NCI-H82 (cell line): ENCODE measurements around the gene TMEM220.
"Not testable (repeated sequence)": the region's sequence is repeated elsewhere in the genome, so short reads cannot be mapped to it uniquely, and the experiment has no call there.

ENCODE experiments used
- DNase-seq: peaks from one replicate; lab custom pipeline; 2025; lab: John Stamatoyannopoulos, UW

TMEM220 gene

DNA sequence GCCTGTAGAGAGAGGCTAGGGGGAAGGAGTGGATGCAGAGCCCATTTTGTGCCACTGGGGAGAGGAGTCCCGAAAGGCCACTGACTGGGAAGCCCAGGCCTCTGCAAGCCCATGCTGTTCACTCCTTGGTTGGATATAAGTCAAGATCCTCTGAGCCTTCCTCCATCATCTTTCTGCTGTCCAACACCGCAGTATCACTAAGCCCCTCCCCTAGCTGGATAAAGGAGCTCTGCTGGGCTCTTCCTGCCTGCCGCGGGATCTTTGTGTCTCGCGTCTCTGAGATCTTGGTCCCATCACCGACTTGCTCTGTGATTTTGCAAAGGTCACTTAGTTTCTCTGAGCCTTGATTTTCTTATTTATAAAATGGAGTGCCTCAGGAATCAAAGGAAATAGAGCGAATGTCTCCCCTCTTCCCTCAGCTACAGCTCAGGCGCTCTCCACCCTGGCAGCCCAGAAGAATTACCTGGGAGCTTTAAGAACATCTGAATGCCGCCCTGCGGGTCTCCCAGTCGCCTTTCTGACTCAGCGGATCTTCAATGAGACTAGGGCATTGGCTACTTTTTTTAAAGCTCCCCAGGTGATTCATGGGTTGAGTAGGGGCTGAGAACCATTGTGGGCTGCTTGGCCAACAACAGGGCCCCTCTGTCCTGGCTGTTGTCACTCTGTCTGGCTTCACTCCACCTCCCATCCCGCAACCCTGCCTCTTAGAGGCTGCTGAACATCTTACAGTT is 25.2 kb upstream of the TMEM220 start:
- DNase-seq, result peak; percentile 70

DNA sequence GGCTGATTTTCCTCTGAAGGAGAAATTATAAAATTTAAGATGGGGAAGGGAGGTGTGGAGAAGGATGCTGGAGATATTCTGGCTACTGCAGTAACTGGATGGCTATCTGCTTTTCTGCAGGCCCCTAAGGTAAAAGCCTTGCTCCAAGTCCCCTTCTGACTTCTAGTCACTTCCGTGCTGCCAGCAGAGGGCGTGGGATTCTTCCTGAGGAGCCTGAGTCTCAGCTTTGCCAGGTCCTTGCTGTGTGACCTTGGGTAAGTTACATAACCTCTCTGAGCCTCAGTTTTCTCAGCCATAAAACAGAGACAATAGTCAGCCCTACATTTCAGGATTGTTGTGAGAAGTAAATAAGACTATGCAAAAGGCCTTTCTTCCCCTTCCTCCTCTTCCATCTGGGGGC is 24.3 kb upstream of the TMEM220 start:
- peak; percentile 83 for DNase-seq

DNA sequence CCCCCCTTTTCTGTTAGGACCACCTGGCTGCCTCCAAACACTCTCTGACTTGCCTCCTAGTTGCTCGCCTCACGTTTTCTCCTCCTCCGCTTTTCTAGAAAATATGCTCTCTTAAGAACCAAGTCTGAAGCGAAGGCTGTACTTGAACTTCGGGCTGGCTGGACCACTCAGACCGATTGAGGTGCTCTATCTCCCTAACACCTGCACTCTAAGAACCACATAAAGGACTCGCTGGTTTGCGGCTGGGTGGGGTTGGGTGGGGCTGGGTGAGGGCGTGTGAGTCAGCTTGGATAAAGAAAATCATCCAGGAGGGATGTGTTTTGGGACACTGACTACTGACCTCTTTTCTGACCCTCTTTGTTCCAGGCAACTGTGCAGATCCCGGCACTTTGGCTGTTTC is 22.9 kb upstream of the TMEM220 start:
- DNase-seq, result no peak

DNA sequence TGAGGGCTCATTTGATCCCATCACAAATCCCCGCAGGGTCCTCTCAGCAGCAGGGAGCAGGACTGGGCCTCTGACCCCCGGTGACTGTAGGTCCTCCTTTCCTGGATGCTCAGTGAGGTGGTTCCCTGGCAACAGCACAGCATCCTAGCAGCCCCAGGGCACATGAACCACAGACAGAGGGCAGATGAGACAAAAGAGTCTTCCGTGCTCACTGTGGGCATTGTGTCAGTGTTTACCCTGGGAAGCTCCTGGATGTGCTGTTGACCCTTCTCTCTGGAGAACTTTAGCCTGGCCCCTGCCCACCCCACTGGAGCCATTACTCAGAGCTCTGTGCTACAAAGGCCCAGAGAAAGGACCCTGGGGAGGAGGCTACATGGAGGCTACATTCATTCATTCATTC is 21.7 kb upstream of the TMEM220 start:
- DNase-seq, result no peak

DNA sequence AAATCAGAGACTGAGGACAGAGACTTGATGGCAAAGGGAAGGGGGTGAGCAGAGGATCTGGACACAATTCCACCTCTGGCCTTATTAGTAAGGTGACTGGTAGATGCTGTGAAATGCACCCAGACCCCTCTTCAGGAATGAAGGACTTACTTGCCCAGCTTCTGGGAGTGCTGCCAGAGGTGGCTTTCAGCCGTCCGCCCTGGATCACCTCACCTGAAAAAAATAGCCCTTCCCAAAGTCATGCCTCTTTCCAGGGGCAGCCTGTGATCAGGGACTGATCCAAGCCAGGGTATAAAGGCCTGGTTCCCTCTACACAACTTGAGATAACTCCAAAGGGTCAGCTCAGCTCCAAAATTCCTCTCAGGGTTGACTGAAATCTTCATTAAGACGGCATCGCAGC is 20.4 kb upstream of the TMEM220 start:
- no peak for DNase-seq

DNA sequence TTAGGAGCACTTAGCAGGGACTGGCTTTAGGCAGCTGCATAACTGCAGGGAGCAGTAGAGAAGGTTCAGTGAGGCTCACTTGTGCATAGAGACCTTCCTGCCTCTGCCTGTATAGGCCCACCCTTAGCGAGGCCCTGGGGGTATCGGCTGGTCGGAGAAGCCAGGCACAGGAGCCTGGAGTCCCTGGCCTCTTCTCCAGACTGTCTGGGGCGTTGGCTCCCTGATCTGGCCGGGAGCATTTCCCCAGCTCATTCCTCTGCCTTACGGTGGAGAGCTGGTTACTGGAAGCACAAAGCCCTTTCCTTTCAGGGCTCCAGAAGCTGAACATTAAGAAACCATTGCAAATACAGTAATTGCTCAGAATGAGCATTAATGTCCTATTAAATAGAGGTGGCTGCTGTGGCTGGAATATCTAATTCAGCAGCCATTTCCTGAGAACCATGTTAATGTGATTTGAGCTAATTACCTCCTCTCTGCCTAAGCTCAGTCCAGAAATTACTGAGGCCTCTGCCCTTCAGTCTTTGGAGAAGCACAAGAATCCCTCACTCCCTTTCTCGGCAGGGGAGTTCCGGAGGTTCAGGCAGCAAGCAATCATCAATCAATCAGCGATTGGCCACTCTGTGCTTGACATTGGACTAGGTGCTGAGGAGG is 18.8 kb upstream of the TMEM220 start:
- peak; percentile 62 for DNase-seq

DNA sequence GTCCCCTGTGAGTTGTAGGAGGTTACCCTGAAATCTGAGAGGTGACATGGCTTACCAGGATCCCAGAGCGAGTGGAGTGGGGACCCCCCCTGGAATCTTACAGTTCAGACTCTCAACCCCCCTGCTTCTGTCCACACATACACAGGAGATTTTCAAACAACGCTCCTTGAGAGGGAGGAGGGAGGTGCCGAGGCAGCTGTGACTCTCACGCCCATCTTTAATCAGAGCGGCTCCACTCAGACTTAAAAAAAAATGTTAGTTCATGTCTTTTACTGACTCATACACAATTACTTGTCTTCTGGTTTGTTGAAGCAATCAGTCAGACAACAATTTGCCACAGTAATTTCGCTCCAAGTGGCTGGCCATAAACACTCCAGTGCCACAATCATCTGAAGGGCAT is 15.4 kb upstream of the TMEM220 start:
- no peak for DNase-seq

DNA sequence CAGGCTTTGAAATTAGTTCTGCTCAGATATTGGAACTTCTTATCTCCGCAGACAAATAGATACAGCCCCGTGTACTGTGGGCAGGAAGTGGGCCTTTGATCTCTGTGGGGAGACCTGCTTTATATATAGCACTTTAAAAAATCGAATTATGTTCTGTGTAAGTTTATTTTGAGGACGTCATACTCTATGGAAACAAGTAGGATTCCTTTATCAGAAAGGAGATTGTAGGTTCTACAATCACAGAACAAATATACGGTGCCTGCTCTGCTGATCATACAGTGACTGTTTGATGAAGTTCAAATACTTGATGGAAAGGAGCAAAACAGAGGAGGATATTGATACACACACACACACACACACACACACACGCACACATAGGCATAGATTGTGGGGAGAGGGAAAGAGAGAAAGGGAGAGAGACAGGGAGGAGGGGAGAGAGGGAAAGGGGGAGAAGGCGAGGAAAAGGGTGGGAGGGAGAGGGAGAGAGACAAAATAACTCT is 14.7 kb upstream of the TMEM220 start:
- DNase-seq, result no peak

DNA sequence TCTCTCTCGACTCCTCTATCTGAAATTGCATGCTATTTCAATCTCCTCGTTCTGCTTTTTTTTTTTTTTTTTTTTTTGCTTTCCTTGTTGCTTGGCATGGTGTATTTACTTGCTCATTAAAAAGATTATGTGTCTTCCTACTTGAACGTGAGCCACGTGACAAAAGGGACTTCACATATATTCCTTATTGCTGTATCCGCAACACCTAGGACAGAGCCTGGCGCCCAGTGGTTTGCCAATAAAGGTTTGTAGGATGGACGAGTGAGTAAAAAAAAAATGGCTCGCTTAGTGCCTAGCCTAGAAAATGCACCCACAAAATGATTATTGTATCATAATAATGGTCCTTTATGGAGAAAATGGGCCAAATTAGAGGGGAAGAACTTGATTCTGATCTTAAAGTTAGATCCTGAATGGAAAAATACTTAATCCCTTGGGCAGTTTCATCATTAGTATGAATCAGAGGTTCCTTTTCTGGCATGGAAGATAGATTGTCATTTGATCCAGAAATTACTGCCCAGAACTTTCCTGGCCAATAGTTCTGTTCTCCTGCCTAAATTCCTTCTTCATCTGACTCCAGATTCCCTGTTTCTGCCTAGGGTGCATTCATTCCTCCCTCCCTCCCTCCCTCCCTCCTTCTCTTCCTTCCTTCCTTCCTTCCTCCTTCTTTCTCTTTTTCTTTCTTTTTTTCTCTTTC is 13.6 kb upstream of the TMEM220 start:
- no peak for DNase-seq

DNA sequence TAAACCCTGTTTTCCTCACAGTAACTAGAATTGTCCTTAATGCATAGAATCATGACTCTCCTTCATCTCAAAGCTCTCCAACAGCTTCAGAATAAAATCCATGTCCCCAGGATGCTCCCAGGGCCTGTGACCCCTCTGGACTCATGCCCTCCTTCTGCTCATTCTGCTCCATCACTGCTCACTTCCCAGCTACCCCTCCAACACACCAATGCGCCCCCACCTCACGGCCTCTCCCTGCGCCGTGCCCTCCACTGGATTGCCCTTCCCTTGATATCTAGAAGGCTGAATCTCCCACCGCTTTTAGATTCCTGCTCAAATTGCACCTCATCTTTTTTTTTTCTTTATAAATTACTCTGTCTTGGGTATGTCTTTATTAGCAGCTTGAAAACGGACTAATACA is 12.6 kb upstream of the TMEM220 start:
- no peak for DNase-seq

DNA sequence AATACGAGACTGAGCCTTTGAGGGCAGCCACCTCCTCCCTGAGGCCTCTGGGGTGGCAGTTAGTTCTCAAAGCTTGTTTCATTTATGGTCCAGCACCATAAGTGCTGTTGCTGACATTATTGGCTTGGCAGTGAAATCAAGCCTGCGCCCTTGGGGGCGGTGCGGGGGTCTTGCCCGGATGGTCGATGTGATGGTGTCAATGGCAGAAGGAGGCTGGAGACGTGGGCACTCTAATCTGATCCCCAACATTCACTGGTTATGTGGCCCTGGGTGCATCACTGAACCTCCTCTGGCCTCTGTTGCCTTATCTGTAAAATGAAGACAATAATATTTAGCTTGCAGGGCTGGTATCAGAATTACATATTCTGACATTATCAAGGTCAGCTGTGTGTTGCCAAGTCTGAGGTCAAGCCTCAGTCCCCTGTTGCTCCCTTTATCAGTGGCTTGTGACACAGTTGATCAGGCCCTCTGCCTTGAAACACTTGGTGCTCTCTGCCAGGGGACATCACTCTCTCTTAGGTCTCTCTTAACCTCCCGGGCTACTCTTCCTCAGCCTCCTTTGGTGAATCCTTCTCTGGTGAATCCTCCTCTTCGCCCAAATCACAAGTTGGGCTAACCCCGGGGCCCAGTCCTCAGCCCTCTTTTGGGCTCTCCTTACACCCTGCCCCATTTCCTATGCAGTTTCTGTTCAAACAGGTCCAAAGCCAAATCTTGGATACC is 11.8 kb upstream of the TMEM220 start:
- DNase-seq, result no peak

DNA sequence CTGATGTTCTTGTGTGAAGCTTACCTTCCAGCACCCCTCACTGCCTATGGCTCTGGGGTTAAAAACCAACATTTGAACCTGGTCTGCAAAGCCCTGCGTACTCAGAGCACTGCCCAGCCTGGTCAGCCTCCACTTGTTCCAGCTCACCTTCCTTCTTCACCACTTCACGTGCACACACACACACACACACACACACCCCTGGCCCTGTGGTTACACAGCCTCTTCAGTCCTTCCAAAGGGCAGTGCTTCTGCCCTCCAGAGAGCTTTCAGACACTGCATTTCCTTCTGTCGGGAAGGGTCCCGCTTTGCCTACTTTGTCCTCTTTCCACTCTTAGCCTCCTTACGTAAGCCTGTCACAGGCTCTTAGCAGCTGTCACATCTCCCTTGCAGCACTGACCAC is 9.6 kb upstream of the TMEM220 start:
- DNase-seq, result peak; percentile 27

DNA sequence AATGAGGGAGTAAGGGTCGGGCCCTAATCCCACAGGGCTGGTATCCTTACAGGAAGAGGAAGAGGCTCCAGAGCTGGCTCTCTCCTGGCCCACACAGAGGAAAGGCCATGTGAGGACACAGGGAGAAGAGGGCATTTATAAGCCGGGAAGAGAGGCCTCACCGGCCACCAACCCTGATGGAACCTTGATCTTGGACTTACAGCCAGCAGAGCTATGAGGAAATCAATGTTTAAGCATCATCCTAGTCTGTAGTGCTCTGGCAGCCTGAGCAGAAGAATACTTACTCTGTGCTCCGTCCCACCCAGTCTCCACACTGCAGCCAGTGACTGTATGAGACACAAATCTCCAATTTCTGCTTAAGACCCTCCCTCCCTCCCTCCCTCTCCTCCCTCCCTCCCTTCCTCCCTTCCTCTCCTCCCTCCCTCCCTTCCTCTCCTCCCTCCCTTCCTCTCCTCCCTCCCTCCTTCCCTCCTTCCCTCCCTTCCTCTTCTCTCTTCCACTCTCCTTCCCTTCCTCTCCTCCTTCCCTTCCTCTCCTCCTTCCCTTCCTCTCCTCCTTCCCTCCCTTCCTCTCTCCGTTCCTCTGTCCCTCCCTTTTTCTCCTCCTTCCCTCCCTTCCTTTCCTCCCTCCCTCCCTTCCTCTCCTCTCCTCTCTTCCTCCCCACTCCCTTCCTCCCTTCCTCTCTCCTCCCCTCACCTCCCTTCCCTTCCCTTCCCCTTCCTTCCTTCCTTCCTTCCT is 8.9 kb upstream of the TMEM220 start:
- DNase-seq, result peak; percentile 44

DNA sequence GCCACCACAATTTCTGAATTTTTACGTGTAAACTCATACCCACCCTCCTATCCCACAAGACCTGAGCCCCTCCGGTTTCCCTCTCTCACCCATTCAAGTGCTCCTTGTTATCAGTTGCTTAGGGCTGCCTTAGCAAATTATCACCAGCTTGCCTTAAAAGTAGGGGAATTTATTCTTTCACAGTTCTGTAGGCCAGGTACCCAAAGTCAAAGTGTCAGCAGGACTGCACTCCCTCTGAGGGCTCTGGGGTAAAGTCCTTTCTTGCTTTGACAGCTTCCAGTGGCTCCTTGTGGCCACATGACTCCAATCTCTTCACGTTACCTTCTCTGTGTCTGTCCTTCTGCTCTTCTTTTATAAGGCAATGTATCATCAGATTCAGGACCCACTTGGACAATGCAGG is 7.9 kb upstream of the TMEM220 start:
- DNase-seq, result no peak

DNA sequence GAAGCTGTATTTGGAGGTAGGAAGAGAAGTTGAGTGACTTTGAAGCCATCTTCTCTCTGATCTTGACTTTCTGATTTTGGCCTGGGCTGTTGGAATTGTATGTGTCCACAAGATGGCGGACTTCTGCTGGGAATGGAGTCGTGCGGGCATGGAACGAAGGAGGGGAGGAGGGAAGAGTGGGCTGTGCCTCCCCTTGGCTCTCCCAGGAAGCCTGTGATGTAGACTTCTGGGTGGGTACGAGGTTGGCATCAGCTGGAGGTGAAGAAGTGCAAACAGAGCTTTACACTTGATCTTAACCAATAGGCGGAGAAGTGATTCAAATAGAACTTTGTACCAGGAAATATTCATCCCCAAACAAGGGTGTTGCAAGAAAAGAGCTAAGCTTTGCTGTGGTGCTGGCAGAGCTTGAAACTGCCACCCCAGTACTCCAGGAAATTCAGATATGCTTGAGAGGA is 7.4 kb upstream of the TMEM220 start:
- peak; percentile 86 for DNase-seq

DNA sequence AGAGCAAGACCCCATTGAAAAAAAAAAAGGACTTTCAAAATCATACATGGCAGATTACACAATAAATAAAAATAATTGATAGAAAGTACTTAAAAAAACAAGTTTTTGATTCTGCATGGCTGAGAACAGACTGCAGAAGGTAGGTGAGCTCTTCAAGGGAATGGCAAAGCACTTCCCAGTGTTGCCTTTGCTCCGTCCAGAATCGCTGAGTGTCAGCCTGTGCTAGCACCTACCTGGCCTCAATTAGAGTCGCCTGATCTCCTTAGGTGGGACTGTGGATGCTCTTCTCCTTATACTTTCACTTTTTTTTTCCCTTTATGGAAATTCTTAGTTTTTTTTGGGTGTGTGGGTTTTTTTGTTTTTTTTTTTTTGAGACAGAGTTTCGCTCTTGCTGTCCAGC is 6.0 kb upstream of the TMEM220 start:
- no peak for DNase-seq

DNA sequence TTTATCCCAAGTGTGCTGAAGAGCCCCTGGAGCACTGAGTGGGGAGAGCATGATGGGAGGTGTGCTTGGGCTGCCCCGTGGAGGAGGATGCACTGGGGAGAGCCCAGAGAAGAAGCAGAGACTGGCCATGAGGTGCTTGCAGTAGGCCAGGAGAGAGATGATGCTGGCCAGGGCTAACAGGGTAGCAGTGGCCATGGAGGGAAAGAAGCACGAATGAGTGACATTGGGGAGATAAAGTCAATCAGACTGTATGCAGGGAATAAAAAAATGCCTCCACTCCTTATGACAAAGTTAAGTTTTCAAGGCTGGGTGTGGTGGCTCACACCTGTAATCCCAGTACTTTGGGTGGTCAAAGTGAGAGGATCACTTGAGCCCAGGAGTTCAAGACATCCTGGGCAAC is 5.4 kb upstream of the TMEM220 start:
- DNase-seq, result no peak

DNA sequence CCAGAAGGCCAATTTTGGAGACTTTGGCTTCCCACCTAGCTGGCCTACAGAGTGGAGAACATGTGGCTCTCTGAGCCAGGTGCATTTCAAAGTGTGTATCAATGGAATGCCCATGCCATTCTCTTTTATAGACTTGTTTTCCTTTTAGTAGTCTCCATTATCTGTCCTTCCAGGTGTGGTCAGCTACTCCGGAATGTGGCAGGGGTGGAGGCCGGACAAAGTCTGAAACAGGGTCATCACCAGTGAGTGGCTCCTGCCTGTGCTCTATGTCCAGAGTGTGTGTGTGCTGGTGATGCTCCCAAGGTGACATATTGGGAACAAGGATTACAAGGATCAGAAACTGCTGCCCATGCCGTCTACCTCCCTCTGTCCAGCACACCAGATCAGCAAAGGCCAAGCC is 3.8 kb upstream of the TMEM220 start:
- DNase-seq, result no peak

DNA sequence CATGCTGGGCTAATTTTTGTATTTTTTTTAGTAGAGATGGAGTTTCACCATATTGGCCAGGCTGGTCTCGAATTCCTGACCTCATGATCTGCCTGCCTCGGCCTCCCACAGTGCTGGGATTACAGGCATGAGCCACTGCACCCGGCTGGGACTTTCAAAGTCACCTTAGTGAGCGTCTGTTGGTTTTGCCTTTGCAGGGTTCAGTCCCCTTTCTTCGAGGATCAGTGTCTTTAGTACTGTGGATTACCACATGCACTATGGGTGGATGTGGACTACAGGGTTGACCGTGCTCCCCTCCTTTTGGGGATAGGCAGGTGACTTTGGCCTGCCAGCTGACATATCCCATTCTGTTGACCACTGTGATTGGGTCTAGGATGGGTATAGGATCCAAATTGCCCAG is 2.3 kb upstream of the TMEM220 start:
- not testable (repeated sequence) for DNase-seq

DNA sequence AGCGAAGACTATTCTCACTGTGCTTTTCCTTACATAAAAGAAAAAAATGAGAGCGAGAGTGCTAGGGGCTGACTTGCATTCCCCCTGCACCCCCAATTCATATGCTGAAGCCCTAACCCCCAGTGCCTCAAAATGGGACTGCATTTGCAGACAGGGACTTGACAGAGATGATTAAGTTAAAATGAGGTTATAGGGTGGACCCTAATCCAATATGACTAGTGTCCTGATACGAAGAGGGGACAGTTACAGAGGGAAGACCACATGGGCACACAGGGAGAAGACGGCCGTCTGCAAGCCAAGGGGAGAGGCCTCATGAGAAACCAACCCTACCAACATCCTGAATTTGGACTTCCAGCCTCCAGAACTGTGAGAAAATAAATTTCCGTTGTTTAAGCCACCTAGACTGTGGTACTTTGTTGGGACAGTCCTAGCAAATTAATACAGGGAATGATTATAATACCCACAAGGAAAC is 1.6 kb upstream of the TMEM220 start:
- DNase-seq, result no peak

DNA sequence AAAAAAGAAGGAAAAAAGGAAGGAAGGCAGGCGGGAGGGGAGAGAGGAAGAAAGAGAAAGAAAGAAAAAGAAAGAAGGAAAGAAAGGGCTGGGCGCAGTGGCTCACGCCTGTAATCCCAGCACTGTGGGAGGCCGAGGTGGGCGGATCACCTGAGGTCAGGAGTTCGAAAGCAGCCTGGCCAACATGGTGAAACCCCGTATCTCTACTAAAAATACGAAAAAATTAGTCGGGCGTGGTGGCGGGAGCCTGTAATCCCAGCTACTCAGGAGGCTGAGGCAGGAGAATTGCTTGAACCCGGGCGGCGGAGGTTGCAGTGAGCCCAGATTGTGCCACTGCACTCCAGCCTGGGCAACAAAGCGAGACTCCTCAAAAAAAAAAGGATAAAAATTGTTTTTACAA is 424 bp upstream of the TMEM220 start:
- DNase-seq, result not testable (repeated sequence)
